ENCODE measurements around the gene NES.

Gene NES

DNA sequence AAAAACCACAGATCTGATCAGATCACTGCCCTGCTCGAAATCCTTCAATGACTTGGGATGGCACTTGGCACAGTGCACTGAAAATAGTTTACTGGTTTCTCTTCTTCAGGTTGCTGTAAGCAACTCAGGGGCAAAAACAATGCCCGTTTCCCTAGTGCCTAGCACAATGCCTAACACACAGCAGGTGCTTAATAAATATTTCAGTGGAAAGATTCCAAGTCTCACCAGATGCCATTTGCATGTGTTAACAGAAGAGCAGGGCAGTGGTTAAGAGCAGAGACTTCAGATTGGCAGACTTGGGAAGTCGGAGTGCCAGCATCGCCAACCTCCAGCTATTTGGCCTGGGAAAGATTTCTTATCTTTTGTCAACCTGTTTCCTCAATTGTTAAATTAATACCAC, 40.1 kb upstream of the NES start:
- TF ChIP-seq, protein P1, sequence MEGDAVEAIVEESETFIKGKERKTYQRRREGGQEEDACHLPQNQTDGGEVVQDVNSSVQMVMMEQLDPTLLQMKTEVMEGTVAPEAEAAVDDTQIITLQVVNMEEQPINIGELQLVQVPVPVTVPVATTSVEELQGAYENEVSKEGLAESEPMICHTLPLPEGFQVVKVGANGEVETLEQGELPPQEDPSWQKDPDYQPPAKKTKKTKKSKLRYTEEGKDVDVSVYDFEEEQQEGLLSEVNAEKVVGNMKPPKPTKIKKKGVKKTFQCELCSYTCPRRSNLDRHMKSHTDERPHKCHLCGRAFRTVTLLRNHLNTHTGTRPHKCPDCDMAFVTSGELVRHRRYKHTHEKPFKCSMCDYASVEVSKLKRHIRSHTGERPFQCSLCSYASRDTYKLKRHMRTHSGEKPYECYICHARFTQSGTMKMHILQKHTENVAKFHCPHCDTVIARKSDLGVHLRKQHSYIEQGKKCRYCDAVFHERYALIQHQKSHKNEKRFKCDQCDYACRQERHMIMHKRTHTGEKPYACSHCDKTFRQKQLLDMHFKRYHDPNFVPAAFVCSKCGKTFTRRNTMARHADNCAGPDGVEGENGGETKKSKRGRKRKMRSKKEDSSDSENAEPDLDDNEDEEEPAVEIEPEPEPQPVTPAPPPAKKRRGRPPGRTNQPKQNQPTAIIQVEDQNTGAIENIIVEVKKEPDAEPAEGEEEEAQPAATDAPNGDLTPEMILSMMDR (IDR thresholded peaks at IDR 0.05; ENCODE audit: low read depth, low read length, missing control alignments) = no peak
- in situ Hi-C loops (cut with HindIII; ENCODE audit: low pct_ligation_motif_present, low sequenced_read_pairs) = no loop called here
- DNase-seq = no peak

DNA sequence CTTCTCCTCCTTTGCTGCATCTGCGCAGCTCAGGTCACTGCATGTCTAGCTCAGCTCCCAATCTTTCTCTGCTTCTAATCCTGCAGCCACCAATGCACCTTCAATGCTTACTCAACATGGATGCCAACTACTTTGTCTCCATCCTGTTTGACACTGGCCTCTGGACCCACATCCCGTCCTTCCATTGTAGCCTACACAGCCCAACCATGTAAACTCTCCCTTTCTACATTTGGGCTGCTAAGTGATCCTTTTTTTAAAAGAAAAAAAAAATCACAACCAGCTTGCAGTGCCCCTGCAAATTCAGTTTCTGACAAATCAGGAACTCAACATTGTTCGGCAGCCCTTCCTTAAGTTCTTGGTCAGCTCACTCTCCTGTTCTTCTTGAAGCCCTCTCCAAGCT, 37.6 kb upstream of the NES start:
- TF ChIP-seq, protein P1 (IDR thresholded peaks at IDR 0.05; ENCODE audit: low read depth, low read length, missing control alignments) = no peak
- Histone ChIP-seq H3K27ac (no peak overlapping the region), H3K27me3 (replicated peaks) (no peaks in the 10 kb centered on the region), H3K4me3 (ENCODE audit: low read depth, low read length) (no peak overlapping the region), H3K36me3 (replicated peaks) (no peaks in the 10 kb centered on the region)
- in situ Hi-C loops (cut with HindIII; ENCODE audit: low pct_ligation_motif_present, low sequenced_read_pairs) = no loop called here
- DNase-seq = no peak

More for the DNA sequence above, 40.1 kb upstream of the NES start:
- no peak overlapping the region for H3K4me3 ChIP-seq (ENCODE audit: low read depth, low read length)
- H3K27ac ChIP-seq = no peak overlapping the region
- H3K27me3 ChIP-seq (replicated peaks) = no peaks in the 10 kb centered on the region
- peaks cover 14% of the 10 kb centered on the region for H3K36me3 ChIP-seq (replicated peaks)

DNA sequence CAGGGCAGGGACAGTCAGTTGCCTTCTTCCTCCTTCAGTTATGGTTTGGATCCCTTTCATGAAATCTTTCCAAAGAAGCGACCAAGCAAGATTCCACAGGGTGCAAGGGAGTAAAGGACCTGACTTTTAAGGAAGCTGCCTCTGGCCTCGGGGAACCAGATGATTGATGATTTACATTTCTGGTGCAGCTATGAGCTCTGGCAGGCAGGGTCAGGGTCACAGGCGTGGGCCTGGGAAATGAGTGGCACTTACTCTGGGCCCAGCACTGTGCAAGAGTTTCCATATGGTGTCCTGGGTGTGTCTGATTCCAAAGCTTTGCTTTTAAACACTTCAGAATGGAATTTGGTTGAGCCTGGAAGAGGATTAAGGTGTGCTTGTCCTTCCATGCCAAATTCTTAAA, 35.4 kb upstream of the NES start:
- Histone ChIP-seq H3K27ac (no peak overlapping the region), H3K27me3 (replicated peaks) (no peaks in the 10 kb centered on the region), H3K36me3 (replicated peaks) (no peaks in the 10 kb centered on the region), H3K4me3 (ENCODE audit: low read depth, low read length) (no peak overlapping the region)
- in situ Hi-C loops (cut with HindIII; ENCODE audit: low pct_ligation_motif_present, low sequenced_read_pairs) = no loop called here
- TF ChIP-seq, protein P1 (IDR thresholded peaks at IDR 0.05; ENCODE audit: low read depth, low read length, missing control alignments) = no peak
- DNase-seq = no peak

DNA sequence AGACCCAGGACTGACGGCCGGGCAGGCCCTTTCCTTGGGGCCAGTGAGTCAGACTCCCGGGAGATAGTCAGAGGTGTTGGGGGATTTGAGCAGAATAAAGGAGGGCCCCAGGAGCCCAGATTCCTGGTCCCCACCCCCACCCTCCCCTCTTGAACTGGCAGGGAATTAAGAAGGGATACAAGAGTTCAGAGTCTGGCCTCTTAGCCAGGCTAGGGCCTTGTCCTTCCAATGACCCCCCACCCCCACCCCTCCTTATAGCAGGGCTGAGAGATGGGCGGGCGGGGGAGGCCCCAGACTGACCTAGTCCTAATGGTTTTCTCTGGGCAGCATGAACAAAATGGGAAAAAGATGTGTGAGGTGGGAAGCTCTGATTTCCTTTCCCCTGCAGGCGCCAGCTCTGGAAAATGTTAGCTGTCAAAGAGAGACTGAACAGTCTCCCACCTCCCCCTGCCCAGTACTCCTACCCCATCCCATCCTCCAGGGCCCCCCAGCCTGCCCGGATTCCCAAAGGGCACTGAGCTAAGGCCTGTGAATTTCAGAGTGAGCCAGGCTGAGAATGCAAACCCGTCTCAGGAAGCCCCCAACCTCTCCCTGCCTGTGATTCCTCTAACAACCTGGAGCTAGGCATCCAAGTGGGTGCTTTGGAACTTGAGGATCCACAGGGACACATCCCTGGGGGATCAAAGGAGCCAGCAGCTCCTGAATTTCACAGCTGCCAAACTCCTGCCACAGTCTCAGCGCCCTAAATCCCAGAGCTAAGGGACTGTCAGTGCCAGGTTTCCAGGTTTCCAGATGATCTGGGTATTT, 34.0 kb upstream of the NES start:
- in situ Hi-C loops (cut with HindIII; ENCODE audit: low pct_ligation_motif_present, low sequenced_read_pairs) = no loop called here
- Histone ChIP-seq H3K36me3 (replicated peaks) (no peaks in the 10 kb centered on the region), H3K4me3 (ENCODE audit: low read depth, low read length) (no peak overlapping the region), H3K27me3 (replicated peaks) (no peaks in the 10 kb centered on the region), H3K27ac (no peak overlapping the region)
- TF ChIP-seq, protein P1 (IDR thresholded peaks at IDR 0.05; ENCODE audit: low read depth, low read length, missing control alignments) = no peak
- DNase-seq = no peak

DNA sequence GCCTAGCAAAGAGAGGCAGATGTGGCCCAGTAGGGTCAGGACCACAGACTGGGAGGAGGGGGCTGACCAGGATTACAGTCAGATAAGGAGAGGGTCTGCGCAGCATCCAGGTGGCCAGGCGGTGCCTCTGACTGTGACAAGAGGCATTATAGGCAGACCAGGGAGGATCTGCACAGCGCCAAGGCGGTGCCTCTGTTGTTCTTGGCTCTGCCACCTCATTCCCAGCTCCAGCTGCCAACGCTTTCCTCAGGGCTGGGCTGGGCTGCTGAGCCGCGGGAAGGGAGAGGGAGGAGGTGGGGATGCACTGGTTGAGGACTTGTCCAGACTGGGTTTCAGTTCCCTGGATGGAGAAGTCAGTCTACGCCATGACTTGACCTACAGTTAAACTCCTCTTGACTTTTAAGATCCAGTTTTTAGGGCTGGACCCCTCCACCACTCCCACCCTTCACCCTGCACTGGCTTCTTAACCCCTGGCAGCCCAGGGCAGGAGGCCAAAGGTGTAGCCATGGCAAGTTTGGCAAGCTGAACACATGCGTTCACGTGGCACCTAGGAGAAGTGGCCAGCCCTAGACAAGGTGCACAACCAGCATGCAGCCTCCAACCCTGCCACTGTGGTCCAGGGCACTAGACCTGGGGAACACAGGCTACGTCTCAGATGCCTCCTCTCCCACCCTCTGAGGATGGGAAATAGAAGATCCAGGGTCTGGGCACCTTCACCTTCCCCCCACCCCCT, 32.7 kb upstream of the NES start:
- TF ChIP-seq, protein P1 (IDR thresholded peaks at IDR 0.05; ENCODE audit: low read depth, low read length, missing control alignments) = no peak
- Histone ChIP-seq H3K36me3 (replicated peaks) (no peaks in the 10 kb centered on the region), H3K27ac (no peak overlapping the region), H3K4me3 (ENCODE audit: low read depth, low read length) (no peak overlapping the region), H3K27me3 (replicated peaks) (no peaks in the 10 kb centered on the region)
- in situ Hi-C loops (cut with HindIII; ENCODE audit: low pct_ligation_motif_present, low sequenced_read_pairs) = no loop called here
- no peak for DNase-seq
